ENCODE measurements around the gene MRTFA. TPM values are rescaled to one million over a fixed set of nuclear protein-coding genes. Genes with fewer than 3 reads are reported as not detected.

MRTFA gene
- total RNA-seq, 1 donor from 2014 or later, result 11.3 TPM

GRCh38 chr22:40363059-40363458, 273.5 kb downstream of the MRTFA start:
- no peak overlapping the region for H3K4me2 ChIP-seq
- no peaks in the 10 kb centered on the region for H3K36me3 ChIP-seq
- no peaks in the 10 kb centered on the region for H3K27me3 ChIP-seq
- no peaks in the 10 kb centered on the region for H3K4me1 ChIP-seq
- no peaks in the 10 kb centered on the region for H3K27me3 Mint-ChIP-seq (ENCODE audit: insufficient read depth, low read depth)
- no peak overlapping the region for H3K27ac ChIP-seq
- H3K27ac Mint-ChIP-seq, result no peak overlapping the region
- H3F3A ChIP-seq (ENCODE audit: low read depth), result peaks cover 18% of the 10 kb centered on the region
- H4K20me1 ChIP-seq (ENCODE audit: low read depth), result peaks cover 2% of the 10 kb centered on the region
- no peaks in the 10 kb centered on the region for H3K4me1 Mint-ChIP-seq
- no peaks in the 10 kb centered on the region for H3K79me2 ChIP-seq (ENCODE audit: low read depth)
- H3K9ac ChIP-seq, result no peak overlapping the region
- no peak overlapping the region for H2AFZ ChIP-seq (replicated peaks)
- H3K4me3 ChIP-seq, result no peak overlapping the region
- peaks cover 44% of the 10 kb centered on the region for H3K36me3 Mint-ChIP-seq
- TF ChIP-seq CTCF (IDR thresholded peaks at IDR 0.05) (no peak), EZH2 (IDR thresholded peaks at IDR 0.05) (no peak), EZH2phosphoT487 (IDR thresholded peaks at IDR 0.05) (no peak)
- no peaks in the 10 kb centered on the region for H3K9me3 Mint-ChIP-seq
- no peak overlapping the region for H3K4me3 Mint-ChIP-seq
- H3K9me3 ChIP-seq (ENCODE audit: low read depth), result no peaks in the 10 kb centered on the region
- DNase-seq (ENCODE audit: low spot score), result no peak

GRCh38 chr22:40361100-40361499, 275.4 kb downstream of the MRTFA start:
- no peaks in the 10 kb centered on the region for H3K79me2 ChIP-seq (ENCODE audit: low read depth)
- no peak overlapping the region for H2AFZ ChIP-seq (replicated peaks)
- no peak for TF ChIP-seq CTCF (IDR thresholded peaks at IDR 0.05)
- no peak for TF ChIP-seq EZH2phosphoT487 (IDR thresholded peaks at IDR 0.05)
- no peak for TF ChIP-seq EZH2 (IDR thresholded peaks at IDR 0.05)
- Mint-ChIP-seq H3K4me3 (no peak overlapping the region), H3K36me3 (peaks cover 45% of the 10 kb centered on the region), H3K27ac (no peak overlapping the region), H3K27me3 (ENCODE audit: insufficient read depth, low read depth) (no peaks in the 10 kb centered on the region), H3K4me1 (no peaks in the 10 kb centered on the region), H3K9me3 (no peaks in the 10 kb centered on the region)
- H4K20me1 ChIP-seq (ENCODE audit: low read depth), result peaks cover 10% of the 10 kb centered on the region
- H3K27ac ChIP-seq, result no peak overlapping the region
- no peak overlapping the region for H3K4me2 ChIP-seq
- H3K9me3 ChIP-seq (ENCODE audit: low read depth), result no peaks in the 10 kb centered on the region
- H3K27me3 ChIP-seq, result no peaks in the 10 kb centered on the region
- no peak overlapping the region for H3K9ac ChIP-seq
- no peak overlapping the region for H3K4me3 ChIP-seq
- no peaks in the 10 kb centered on the region for H3K4me1 ChIP-seq
- no peaks in the 10 kb centered on the region for H3K36me3 ChIP-seq
- H3F3A ChIP-seq (ENCODE audit: low read depth), result peaks cover 4% of the 10 kb centered on the region
- DNase-seq (ENCODE audit: low spot score), result no peak

Other genes starting within 250 kb of the MRTFA start
- 0.45 and 2.1 TPM in 2 replicates for gene MCHR1, start 42.8 kb upstream of the MRTFA start, total RNA-seq (ENCODE audit: low replicate concordance)
- gene SLC25A17, start 182.6 kb upstream of the MRTFA start, total RNA-seq (ENCODE audit: low replicate concordance), result 27.1 and 31.7 TPM in 2 replicates
- gene ST13, start 219.9 kb upstream of the MRTFA start, total RNA-seq (ENCODE audit: low replicate concordance), result 213 and 310 TPM in 2 replicates
- gene XPNPEP3, start 220.4 kb upstream of the MRTFA start, total RNA-seq (ENCODE audit: low replicate concordance), result 18.0 and 21.4 TPM in 2 replicates
- not detected in 2 replicates for gene DNAJB7, start 225.4 kb upstream of the MRTFA start, total RNA-seq (ENCODE audit: low replicate concordance)